Measurements from ENCODE around the gene DPCD.
"Not testable (repeated sequence)": the region's sequence is repeated elsewhere in the genome, so short reads cannot be mapped to it uniquely, and the experiment has no call there.

Gene DPCD

DNA sequence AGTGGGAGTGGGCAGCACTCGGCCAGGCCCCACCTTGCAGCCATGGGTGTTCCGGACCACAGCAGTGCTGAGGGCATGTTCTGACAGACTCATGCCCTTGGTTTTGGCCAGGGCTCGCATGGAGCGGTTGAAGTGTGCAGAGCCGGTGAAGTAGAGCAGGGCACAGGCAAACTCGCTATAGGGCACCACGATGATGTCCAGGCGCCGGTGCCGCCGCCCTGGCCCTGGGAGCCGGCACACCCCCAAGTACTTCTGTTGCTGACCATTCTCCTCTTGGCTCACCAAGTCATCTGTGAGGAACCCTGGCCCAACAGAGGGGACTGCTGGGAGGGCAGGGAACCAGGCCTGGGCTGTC, 8.6 kb upstream of the DPCD start:
- no peak for DNase-seq (ENCODE audit: low spot score)
- ChIA-PET POLR2A (ENCODE audit: low non-redundant PET) (no interaction called here), CTCF (interaction anchor here (1.7 kb wide), 1 partner anchor 8 kb away, joined by 14 read pairs; no protein-coding TSS in a partner anchor)
- TF ChIP-seq, protein P1, sequence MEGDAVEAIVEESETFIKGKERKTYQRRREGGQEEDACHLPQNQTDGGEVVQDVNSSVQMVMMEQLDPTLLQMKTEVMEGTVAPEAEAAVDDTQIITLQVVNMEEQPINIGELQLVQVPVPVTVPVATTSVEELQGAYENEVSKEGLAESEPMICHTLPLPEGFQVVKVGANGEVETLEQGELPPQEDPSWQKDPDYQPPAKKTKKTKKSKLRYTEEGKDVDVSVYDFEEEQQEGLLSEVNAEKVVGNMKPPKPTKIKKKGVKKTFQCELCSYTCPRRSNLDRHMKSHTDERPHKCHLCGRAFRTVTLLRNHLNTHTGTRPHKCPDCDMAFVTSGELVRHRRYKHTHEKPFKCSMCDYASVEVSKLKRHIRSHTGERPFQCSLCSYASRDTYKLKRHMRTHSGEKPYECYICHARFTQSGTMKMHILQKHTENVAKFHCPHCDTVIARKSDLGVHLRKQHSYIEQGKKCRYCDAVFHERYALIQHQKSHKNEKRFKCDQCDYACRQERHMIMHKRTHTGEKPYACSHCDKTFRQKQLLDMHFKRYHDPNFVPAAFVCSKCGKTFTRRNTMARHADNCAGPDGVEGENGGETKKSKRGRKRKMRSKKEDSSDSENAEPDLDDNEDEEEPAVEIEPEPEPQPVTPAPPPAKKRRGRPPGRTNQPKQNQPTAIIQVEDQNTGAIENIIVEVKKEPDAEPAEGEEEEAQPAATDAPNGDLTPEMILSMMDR (conservative IDR thresholded peaks at IDR 0.05; ENCODE audit: low read depth) = no peak
- H3K27ac ChIP-seq = no peak overlapping the region

DNA sequence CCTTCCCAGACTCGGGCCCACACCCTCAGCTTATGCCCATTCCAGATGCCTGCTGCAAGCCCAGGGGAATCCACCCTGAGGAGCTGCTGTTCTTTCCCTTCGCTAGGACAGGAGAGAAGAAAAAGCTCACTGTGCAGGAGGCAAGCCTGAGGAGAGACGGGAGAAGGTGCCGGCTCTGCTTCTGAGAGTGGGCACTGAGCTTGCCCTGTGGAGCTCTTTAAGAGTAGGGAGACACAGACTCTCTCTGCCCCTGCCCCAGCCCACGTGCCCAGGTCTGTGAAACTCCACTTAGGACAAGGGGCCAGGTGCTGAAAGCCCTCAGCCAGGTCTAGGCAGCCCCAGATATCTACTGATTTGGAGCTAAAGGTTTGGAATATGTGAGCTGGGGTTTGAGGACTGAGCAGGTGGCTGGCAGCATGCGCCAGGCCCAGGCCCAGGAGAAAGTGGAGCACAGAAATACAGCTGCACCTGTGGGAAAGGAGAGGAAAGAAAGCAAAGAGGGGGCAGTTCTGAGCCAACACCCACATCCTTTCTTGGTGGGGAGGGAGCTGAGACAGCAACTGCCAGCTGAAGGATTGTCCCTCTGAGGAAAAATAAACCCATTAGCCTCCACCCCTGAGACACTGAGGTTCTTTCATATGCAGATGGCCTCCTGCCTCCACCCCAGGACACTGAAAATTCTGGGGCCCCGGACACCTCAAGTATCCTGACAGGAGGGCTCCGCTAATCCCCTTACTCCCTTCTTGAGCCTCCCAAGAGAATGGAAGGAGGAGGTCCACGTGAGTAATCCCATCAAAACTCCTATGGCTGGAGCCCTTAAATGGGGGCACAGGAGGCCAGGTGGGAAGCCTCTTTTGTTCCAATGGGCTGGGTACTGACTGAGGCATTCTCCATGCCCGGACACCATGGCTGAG, 7.4 kb upstream of the DPCD start:
- ChIA-PET CTCF (interaction anchor here (0.8 to 1.7 kb wide), 2 partner anchors 9 to 366 kb away, joined by 3 to 14 read pairs; no protein-coding TSS in a partner anchor), POLR2A (ENCODE audit: low non-redundant PET) (no interaction called here)
- no peak overlapping the region for H3K27ac ChIP-seq
- TF ChIP-seq, protein P1 (conservative IDR thresholded peaks at IDR 0.05; ENCODE audit: low read depth) = no peak
- DNase-seq (ENCODE audit: low spot score) = no peak

DNA sequence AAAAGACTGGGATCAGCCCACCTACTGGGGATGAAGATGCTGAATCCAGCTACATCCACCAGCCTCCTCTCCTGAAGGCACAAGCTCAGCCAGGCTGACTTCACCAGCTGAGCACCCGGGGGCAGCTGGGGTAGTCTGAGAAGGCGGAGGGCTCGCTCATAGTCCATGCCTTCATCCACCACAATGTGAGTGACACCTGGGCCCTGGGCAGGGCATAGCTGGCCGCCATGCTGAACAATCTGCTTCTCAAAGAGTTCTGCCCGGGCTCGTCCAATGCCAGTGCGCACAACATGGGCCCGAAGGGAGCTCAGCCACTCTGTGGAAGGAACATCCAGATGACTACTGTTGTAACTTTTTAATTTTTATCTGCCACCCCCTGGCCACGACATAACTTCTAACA, 2.3 kb upstream of the DPCD start:
- TF ChIP-seq, protein P1 (conservative IDR thresholded peaks at IDR 0.05; ENCODE audit: low read depth) = no peak
- DNase-seq (ENCODE audit: low spot score) = no peak
- ChIA-PET CTCF (no interaction called here), POLR2A (ENCODE audit: low non-redundant PET) (interaction anchor here (0.6 kb wide), 1 partner anchor 9 kb away, joined by 4 read pairs; no protein-coding TSS in a partner anchor)
- H3K27ac ChIP-seq = no peak overlapping the region

DNA sequence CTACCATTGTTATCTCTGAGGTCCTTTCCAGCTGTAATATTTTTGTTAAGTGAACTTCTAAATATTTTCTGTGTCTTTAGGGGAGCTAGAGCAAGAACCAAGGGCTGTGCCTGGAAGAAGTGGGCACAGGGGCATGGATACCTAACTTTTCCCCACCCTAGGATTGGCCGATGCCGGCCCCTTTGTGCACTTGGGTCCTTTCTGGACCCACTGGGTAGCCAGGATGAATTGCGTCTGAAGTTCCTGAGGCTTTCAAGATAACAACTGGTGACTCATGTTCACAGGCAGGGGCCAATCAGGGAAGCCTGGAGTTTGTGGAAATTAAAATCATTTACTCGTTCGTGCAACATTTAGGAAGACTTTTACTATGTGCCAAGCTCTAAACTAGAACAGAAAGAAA, 758 bp downstream of the DPCD start:
- ChIA-PET POLR2A (ENCODE audit: low non-redundant PET) (interaction anchor here (0.6 to 0.8 kb wide), 2 partner anchors 11 to 234 kb away, joined by 3 read pairs; no protein-coding TSS in a partner anchor), CTCF (interaction anchor here (0.6 to 2.3 kb wide), 4 partner anchors 14 to 482 kb away, joined by 3 to 7 read pairs (median 4); no protein-coding TSS in a partner anchor)
- 0 out of 2 replicates have a peak overlapping the region, but pooled peaks have one; percentile 15 for H3K27ac ChIP-seq
- TF ChIP-seq, protein P1 (conservative IDR thresholded peaks at IDR 0.05; ENCODE audit: low read depth) = no peak
- DNase-seq (ENCODE audit: low spot score) = peak; percentile 79

DNA sequence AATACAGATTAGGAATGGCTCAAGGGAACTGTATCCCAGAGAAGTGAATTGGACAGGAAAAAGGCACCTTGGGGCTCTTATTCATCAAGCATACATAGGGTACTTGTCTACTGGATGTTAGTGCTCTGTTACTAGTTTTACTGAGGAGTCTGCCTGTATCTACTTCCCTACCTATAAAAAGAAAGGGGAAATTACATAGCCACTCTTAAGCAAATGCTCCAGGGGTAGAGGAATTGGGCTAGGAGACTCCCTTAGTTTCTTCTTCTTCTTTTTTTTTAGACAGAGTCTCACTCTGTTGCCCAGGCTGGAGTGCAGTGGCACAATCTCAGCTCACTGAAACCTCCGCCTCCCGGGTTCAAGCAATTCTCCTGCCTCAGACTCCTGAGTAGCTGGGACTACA, 5.2 kb downstream of the DPCD start:
- DNase-seq (ENCODE audit: low spot score); CTCF ChIA-PET; H3K27ac ChIP-seq; POLR2A ChIA-PET (ENCODE audit: low non-redundant PET): not testable (repeated sequence)

DNA sequence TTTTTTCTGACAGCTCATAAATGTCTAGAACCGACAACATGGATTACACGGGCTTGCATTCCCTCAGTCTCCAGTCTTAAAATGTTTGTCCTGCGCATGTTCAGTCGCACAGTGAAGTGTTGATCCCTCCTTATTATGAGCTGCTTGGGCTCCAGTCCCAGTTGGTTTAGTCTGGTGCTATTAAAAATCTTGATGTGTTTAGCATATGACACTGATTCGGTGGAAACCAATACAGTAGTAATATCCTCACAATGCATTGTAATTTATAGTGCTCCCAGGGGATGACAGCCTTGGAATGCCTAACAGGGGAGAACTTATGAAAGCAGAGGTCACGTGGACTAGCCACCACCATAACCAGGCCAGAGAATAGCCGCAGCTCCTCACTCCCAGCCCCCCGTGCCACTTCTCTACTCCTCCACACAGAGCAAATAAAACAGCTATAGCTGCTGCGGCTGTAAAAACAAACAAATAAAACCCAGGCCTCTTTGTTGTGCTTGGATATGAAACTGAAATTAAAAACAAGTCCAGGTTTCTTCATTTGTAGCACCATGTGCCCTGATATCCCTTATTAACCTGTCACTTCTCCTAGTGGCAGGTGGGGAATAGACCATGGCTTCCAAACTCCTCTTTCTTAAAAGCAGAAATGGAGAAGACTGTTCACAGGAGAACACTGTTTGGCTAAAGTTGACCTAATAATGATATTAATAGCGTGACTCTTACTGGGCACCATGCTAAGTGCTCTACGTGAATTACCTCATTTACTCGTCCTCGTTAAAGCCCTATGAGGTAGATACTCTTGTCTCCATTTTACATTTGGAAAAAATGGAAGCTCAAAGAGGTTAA, 7.7 kb downstream of the DPCD start:
- ChIA-PET CTCF (no interaction called here), POLR2A (ENCODE audit: low non-redundant PET) (no interaction called here)
- no peak overlapping the region for H3K27ac ChIP-seq
- DNase-seq (ENCODE audit: low spot score) = no peak
- TF ChIP-seq, protein P1 (conservative IDR thresholded peaks at IDR 0.05; ENCODE audit: low read depth) = no peak

Measured in RWPE1 (cell line).